Mesendoderm (in vitro differentiated cells): ENCODE measurements around the gene GPRC5B.

ENCODE experiments used
- DNase-seq: peaks from one replicate; pipeline ENCODE4 v3.0.0; 2013
- H2AK5ac ChIP-seq: 2 replicates; pipeline ENCODE4 v1.6.1; 2013; ENCODE audit warnings: low read length, inconsistent platforms
- H2BK120ac ChIP-seq: 2 replicates; pipeline ENCODE4 v1.6.1; 2013; ENCODE audit warnings: low read depth, mild to moderate bottlenecking, low read length, moderate library complexity, mixed read lengths
- H2BK15ac ChIP-seq: replicated peaks from 2 replicates; pipeline ENCODE4 v1.6.1; 2013; ENCODE audit warnings: low read depth, mild to moderate bottlenecking, moderate library complexity
- H2BK5ac ChIP-seq: 2 replicates; pipeline ENCODE4 v1.6.1; 2013; ENCODE audit warnings: low read length, inconsistent platforms
- H3K18ac ChIP-seq: 2 replicates; pipeline ENCODE4 v1.6.1; 2013; ENCODE audit warnings: mild to moderate bottlenecking, low read length, mixed read lengths
- H3K23ac ChIP-seq: one replicate; pipeline ENCODE4 v1.6.1; 2013; ENCODE audit warnings: low read length
- H3K27ac ChIP-seq: 2 replicates; pipeline ENCODE4 v1.5.1; 2013; ENCODE audit warnings: low read depth, mild to moderate bottlenecking, inconsistent platforms, low read length, moderate library complexity
- H3K27me3 ChIP-seq: 2 replicates; pipeline ENCODE4 v1.6.1; 2013; ENCODE audit warnings: low read length, control low read depth, mild to moderate bottlenecking, inconsistent platforms; ENCODE audit not compliant: insufficient read depth, poor library complexity
- H3K36me3 ChIP-seq: 2 replicates; pipeline ENCODE4 v1.6.1; 2013; ENCODE audit warnings: low read length, inconsistent platforms; ENCODE audit not compliant: control insufficient read depth, insufficient read depth
- H3K4ac ChIP-seq: one replicate; pipeline ENCODE4 v1.6.1; 2013; ENCODE audit warnings: low read depth, mild to moderate bottlenecking, low read length, moderate library complexity
- H3K4me1 ChIP-seq: 2 replicates; pipeline ENCODE4 v1.6.1; 2013; ENCODE audit warnings: low read depth, low read length, inconsistent platforms; ENCODE audit not compliant: control insufficient read depth
- H3K4me2 ChIP-seq: 2 replicates; pipeline ENCODE4 v1.6.1; 2013; ENCODE audit warnings: low read length
- H3K4me3 ChIP-seq: 2 replicates; pipeline ENCODE4 v1.5.1; 2013; ENCODE audit warnings: mild to moderate bottlenecking, low read length
- H3K56ac ChIP-seq: one replicate; pipeline ENCODE4 v1.6.1; 2013; ENCODE audit warnings: low read length
- H3K79me1 ChIP-seq: 2 replicates; pipeline ENCODE4 v1.6.1; 2013; ENCODE audit warnings: low read length, inconsistent platforms
- H3K79me2 ChIP-seq: 2 replicates; pipeline ENCODE4 v1.6.1; 2013; ENCODE audit warnings: mild to moderate bottlenecking, low read length; ENCODE audit not compliant: control insufficient read depth, insufficient read depth
- H3K9ac ChIP-seq: 2 replicates; pipeline ENCODE4 v1.6.1; 2013; ENCODE audit warnings: low read length, inconsistent platforms
- H4K5ac ChIP-seq: one replicate; pipeline ENCODE4 v1.6.1; 2013; ENCODE audit warnings: low read length
- H4K8ac ChIP-seq: one replicate; pipeline ENCODE4 v1.6.1; 2013; ENCODE audit warnings: low read depth, mild to moderate bottlenecking, control low read depth, low read length, moderate library complexity
- WGBS: extraction: QIAGEN DNeasy Blood & Tissue Kit; methylation state at CpG from one replicate; pipeline ENCODE4 v1.1.7; 2013; ENCODE audit warnings: low lambda C conversion rate, missing lambda C conversion rate; ENCODE audit not compliant: insufficient coverage; ENCODE audit errors: extremely low coverage; 5-methylcytosine and 5-hydroxymethylcytosine counted together

GPRC5B gene

GRCh38 chr16:19874851-19875546 lies 9.6 kb downstream of the GPRC5B start:
- Histone ChIP-seq H3K23ac (no peak overlapping the region), H3K18ac (no peak overlapping the region), H2BK15ac (no peak overlapping the region), H4K8ac (no peak overlapping the region), H3K4me2 (no peak overlapping the region), H3K79me2 (peaks cover 44% of the 10 kb centered on the region), H3K27ac (no peak overlapping the region), H4K5ac (no peak overlapping the region), H2BK120ac (no peak overlapping the region), H3K4me1 (peaks cover 7% of the 10 kb centered on the region), H3K4ac (no peak overlapping the region), H2AK5ac (no peak overlapping the region), H3K4me3 (no peak overlapping the region), H3K27me3 (no peaks in the 10 kb centered on the region), H3K79me1 (peaks cover 20% of the 10 kb centered on the region), H3K56ac (peak overlapping the region; percentile 36), H3K36me3 (peaks cover 4% of the 10 kb centered on the region), H2BK5ac (no peak overlapping the region), H3K9ac (no peak overlapping the region)
- WGBS = no CpG with 5 or more reads among the region's 18 CpGs
- no peak for DNase-seq

- peaks cover 42% of the 10 kb centered on the region for H3K79me2 ChIP-seq
- no peak overlapping the region for H4K8ac ChIP-seq
- no peak overlapping the region for H2AK5ac ChIP-seq
- peaks cover 7% of the 10 kb centered on the region for H3K4me1 ChIP-seq
- H4K5ac ChIP-seq = no peak overlapping the region
- H3K18ac ChIP-seq = no peak overlapping the region
- no peak overlapping the region for H3K27ac ChIP-seq
- no CpG with 5 or more reads among the region's 8 CpGs for WGBS
- no peak overlapping the region for H3K4ac ChIP-seq
- H3K79me1 ChIP-seq = peaks cover 21% of the 10 kb centered on the region
- no peak overlapping the region for H3K4me2 ChIP-seq
- DNase-seq = no peak
- no peak overlapping the region for H3K23ac ChIP-seq
- H3K27me3 ChIP-seq = no peaks in the 10 kb centered on the region
- no peak overlapping the region for H2BK120ac ChIP-seq
- no peak overlapping the region for H3K4me3 ChIP-seq
- H3K9ac ChIP-seq = no peak overlapping the region
- H3K56ac ChIP-seq = no peak overlapping the region
- H2BK5ac ChIP-seq = no peak overlapping the region
- H2BK15ac ChIP-seq = no peak overlapping the region
- peaks cover 5% of the 10 kb centered on the region for H3K36me3 ChIP-seq
Measured at GRCh38 chr16:19874026-19874425, 10.6 kb downstream of the GPRC5B start.

- H3K4me2 ChIP-seq = no peak overlapping the region
- no peak overlapping the region for H4K8ac ChIP-seq
- no peak overlapping the region for H2AK5ac ChIP-seq
- H3K9ac ChIP-seq = no peak overlapping the region
- DNase-seq = no peak
- H3K4me1 ChIP-seq = peaks cover 7% of the 10 kb centered on the region
- H3K4me3 ChIP-seq = no peak overlapping the region
- H3K56ac ChIP-seq = no peak overlapping the region
- no peak overlapping the region for H2BK120ac ChIP-seq
- no peaks in the 10 kb centered on the region for H3K27me3 ChIP-seq
- no peak overlapping the region for H3K27ac ChIP-seq
- H3K23ac ChIP-seq = no peak overlapping the region
- peaks cover 34% of the 10 kb centered on the region for H3K79me2 ChIP-seq
- no CpG with 5 or more reads among the region's 12 CpGs for WGBS
- no peak overlapping the region for H2BK5ac ChIP-seq
- H4K5ac ChIP-seq = no peak overlapping the region
- H3K79me1 ChIP-seq = peaks cover 24% of the 10 kb centered on the region
- H2BK15ac ChIP-seq = no peak overlapping the region
- peaks cover 5% of the 10 kb centered on the region for H3K36me3 ChIP-seq
- H3K18ac ChIP-seq = no peak overlapping the region
- no peak overlapping the region for H3K4ac ChIP-seq
Measured at GRCh38 chr16:19872935-19873334, 11.7 kb downstream of the GPRC5B start.

- no CpG with 5 or more reads among the region's 33 CpGs for WGBS
- Histone ChIP-seq H3K27me3 (no peaks in the 10 kb centered on the region), H3K56ac (no peak overlapping the region), H3K4me3 (no peak overlapping the region), H2BK120ac (no peak overlapping the region), H3K4ac (no peak overlapping the region), H3K27ac (no peak overlapping the region), H3K79me1 (peaks cover 22% of the 10 kb centered on the region), H2AK5ac (no peak overlapping the region), H3K36me3 (peaks cover 5% of the 10 kb centered on the region), H4K5ac (no peak overlapping the region), H3K4me2 (no peak overlapping the region), H3K79me2 (peaks cover 31% of the 10 kb centered on the region), H3K18ac (no peak overlapping the region), H2BK15ac (no peak overlapping the region), H3K4me1 (peaks cover 7% of the 10 kb centered on the region), H3K9ac (no peak overlapping the region), H2BK5ac (no peak overlapping the region), H4K8ac (no peak overlapping the region), H3K23ac (no peak overlapping the region)
- no peak for DNase-seq
Measured at GRCh38 chr16:19872179-19872863, 12.3 kb downstream of the GPRC5B start.

- no peak overlapping the region for H3K27ac ChIP-seq
- peaks cover 5% of the 10 kb centered on the region for H3K36me3 ChIP-seq
- H2BK5ac ChIP-seq = no peak overlapping the region
- H3K4me1 ChIP-seq = peaks cover 7% of the 10 kb centered on the region
- no peak overlapping the region for H3K9ac ChIP-seq
- no peak for DNase-seq
- no peak overlapping the region for H2BK120ac ChIP-seq
- H3K56ac ChIP-seq = no peak overlapping the region
- H3K27me3 ChIP-seq = no peaks in the 10 kb centered on the region
- peaks cover 26% of the 10 kb centered on the region for H3K79me2 ChIP-seq
- H2BK15ac ChIP-seq = no peak overlapping the region
- no peak overlapping the region for H3K4me3 ChIP-seq
- H3K4ac ChIP-seq = no peak overlapping the region
- no peak overlapping the region for H3K4me2 ChIP-seq
- no peak overlapping the region for H2AK5ac ChIP-seq
- WGBS = no CpG with 5 or more reads among the region's 20 CpGs
- H3K18ac ChIP-seq = no peak overlapping the region
- no peak overlapping the region for H4K8ac ChIP-seq
- H3K79me1 ChIP-seq = peaks cover 19% of the 10 kb centered on the region
- no peak overlapping the region for H3K23ac ChIP-seq
- H4K5ac ChIP-seq = no peak overlapping the region
Measured at GRCh38 chr16:19871721-19872120, 12.9 kb downstream of the GPRC5B start.
